22Rv1 (cell line): ENCODE results near the gene NOXO1.

Source experiments
- H3K27ac ChIP-seq: fragments of 450-650 bp; 2 replicates; pipeline ENCODE4 v1.5.1; 2017
- ZFX ChIP-seq: fragments of 450-650 bp; IDR thresholded peaks from 2 replicates; pipeline ENCODE4 v1.6.1; 2017; ENCODE audit warnings: antibody characterized with exemption, borderline replicate concordance
- TF ChIP-seq, protein P1 (sequence below): fragments of 450-650 bp; IDR thresholded peaks from 2 replicates; pipeline ENCODE4 v1.5.1; 2017; ENCODE audit warnings: mild to moderate bottlenecking

NOXO1 gene

DNA sequence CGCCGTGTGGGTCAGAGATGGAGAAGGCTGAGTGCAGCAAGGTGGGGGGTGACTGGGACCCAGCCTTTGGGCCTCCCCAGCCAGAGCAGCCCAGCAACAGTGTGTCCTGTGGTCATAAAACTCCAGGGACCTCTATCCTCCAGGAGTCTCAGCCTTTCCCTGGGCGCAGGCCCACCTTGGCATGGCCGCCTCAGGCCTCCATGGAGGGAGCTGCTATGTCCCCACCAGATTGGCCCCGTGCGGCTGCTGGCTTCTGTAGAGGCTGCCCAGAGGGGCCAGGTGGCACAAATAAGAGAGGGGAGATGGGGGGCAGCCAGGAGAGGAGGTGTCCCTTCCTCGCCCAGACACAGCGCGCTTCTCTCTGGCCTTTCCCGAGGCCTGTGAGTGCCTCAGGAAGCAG lies 5.9 kb upstream of the NOXO1 start:
- no peak for TF ChIP-seq ZFX
- TF ChIP-seq, protein P1, sequence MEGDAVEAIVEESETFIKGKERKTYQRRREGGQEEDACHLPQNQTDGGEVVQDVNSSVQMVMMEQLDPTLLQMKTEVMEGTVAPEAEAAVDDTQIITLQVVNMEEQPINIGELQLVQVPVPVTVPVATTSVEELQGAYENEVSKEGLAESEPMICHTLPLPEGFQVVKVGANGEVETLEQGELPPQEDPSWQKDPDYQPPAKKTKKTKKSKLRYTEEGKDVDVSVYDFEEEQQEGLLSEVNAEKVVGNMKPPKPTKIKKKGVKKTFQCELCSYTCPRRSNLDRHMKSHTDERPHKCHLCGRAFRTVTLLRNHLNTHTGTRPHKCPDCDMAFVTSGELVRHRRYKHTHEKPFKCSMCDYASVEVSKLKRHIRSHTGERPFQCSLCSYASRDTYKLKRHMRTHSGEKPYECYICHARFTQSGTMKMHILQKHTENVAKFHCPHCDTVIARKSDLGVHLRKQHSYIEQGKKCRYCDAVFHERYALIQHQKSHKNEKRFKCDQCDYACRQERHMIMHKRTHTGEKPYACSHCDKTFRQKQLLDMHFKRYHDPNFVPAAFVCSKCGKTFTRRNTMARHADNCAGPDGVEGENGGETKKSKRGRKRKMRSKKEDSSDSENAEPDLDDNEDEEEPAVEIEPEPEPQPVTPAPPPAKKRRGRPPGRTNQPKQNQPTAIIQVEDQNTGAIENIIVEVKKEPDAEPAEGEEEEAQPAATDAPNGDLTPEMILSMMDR: no peak

DNA sequence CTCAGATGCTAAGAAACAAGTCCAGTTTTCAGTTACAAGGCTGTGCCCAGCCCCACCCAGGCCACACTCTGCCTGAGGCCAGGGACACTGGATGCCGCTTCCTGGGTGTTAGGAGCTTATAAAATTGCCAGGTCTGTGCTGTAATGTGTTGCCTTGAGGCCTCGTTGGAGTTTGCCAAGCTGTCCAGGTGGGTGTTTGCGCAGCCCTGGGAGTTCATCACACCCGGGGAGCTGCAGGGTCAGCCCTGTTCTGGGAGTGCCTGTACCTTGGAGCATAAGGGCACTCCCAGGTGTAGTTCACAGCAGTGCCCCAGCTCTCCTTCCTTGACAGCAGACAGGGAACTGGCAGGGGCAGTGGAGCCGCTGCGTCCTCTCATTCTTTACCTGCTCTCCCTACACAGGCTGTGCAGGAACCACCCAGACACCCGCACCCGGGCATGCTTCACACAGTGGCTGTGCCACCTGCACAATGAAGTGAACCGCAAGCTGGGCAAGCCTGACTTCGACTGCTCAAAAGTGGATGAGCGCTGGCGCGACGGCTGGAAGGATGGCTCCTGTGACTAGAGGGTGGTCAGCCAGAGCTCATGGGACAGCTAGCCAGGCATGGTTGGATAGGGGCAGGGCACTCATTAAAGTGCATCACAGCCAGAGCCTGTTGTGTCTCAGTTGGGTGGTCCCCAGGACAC lies 4.3 kb upstream of the NOXO1 start:
- H3K27ac ChIP-seq: peak overlapping the region; percentile 96
- TF ChIP-seq, protein P1: no peak
- no peak for TF ChIP-seq ZFX

More for the DNA sequence above, 5.9 kb upstream of the NOXO1 start:
- no peak overlapping the region for H3K27ac ChIP-seq

DNA sequence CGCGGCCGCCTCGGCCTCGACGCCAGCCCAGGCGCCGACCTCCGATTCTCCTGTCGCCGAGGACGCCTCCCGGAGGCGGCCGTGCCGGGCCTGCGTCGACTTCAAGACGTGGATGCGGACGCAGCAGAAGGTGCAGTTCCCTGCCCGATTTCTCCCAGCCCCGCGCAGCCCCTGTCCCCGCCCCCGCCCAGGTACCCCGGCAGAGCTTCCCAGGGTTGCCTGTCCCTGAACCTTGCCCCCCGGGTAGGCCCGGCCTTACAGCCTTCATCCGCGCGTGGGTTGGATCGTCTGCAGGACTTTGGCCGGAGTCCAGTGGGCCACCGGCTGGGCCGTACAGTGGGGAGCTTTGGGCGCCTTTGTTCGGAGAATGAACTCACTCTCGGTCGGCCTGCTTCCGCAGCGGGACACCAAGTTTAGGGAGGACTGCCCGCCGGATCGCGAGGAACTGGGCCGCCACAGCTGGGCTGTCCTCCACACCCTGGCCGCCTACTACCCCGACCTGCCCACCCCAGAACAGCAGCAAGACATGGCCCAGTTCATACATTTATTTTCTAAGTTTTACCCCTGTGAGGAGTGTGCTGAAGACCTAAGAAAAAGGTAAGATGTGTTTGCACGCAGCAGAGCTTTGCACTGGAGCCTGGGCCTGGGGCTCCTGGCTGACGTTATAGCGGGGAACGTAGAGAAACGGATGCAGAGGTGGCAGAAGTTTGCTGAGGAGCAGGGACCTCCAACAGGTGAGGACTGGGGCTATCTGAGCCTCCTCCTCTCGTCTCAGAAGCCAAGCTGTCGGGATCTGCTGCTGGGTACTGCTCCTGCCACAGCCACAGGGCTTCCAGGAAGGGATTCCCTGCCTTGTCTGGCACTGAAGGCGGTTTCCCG lies 3.3 kb upstream of the NOXO1 start:
- peak overlapping the region; percentile 96 for H3K27ac ChIP-seq
- TF ChIP-seq ZFX: no peak
- TF ChIP-seq, protein P1: no peak

DNA sequence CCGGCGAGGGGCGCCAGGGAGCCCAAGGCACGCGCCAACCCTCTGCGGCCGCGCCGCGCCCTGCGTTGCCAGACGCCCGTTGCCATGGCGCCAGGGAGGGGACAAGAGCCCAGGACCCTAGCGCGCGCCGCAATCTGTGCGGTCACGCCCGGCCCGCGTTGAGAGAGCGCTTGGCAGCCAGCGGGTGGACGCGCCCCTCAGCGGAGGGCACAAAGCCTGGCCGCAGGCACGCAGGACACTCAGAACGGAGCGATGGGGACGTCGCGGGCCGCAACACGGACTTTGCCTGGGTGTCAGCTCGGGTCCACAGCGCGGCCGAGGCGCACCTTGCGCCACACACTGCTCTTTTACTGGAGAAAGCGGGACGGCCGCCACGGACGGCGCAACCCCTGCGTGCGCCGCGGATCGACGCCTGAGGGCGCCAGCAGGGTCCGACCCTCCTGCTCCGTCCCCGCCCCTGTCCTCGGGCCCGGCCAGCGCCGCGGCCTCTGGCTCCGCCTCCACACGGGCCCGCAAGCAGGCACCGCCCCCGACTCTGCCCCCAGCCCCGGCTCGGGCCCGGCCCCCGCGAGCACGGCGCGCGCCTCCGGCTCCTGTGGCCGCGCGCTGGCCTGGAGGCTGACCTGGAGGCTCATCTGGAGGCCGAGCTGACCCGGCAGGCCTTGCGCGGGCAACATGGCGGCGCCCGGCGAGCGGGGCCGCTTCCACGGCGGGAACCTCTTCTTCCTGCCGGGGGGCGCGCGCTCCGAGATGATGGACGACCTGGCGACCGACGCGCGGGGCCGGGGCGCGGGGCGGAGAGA lies 2.5 kb upstream of the NOXO1 start, which contains the start of gene GFER:
GFER (plus strand) TSS at position 650 of the 803 bp plus-strand sequence; CDS start at position 676, 26 bp downstream.
- peak within 1 kb of the TSS; percentile 96 for H3K27ac ChIP-seq

DNA sequence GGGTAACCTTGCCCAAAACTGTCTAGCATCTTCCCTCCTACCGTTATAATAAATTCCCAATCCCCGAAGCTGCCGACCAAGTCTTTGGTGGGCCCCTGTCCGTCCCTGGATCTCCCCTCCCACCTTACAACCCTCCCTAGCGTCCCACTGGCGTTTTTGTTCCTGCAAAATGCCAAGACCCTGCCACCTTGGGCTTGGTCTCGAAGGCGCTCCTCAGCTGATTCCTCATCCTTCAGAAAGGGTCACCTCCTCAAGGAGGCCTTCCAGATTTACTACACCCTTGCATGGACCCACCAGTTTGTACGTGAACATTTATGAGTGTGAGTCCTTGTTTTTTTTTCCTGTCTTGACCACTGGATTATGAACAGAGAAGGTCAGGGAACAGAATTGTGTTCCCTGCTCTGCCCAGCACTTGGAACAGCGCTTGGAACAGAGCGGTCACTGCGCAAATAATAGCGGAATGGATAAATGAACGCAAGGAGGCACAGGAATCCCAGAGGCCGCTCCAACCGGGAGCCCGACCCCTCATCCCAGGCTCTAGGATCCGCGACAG lies 1.8 kb upstream of the NOXO1 start:
- TF ChIP-seq, protein P1: no peak
- no peak for TF ChIP-seq ZFX
- peak overlapping the region; percentile 96 for H3K27ac ChIP-seq

More for the DNA sequence above, 2.5 kb upstream of the NOXO1 start, which contains the start of gene GFER:
- TF ChIP-seq, protein P1: peak; percentile 67
- no peak for TF ChIP-seq ZFX

DNA sequence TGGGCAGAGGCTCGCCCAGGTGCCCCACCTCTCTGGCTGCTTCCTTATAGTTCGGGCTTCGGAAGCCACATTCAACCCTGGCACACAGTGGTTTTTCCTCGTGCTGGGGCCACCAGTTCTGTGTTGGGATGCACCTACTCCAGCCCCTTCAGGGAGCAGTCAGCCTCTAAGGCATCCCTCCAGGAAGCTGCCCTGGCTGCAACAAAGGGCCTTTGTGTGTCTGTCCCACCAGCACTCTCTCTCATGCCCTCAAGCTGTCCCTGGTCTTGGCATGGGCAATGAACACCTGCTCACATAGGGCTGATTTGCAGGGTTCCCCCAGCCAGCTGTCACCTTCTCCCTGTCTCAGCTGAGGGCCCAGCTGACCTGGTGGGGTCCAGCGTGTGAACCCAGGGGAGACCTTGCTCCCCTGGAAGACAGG lies 754 bp upstream of the NOXO1 start:
- TF ChIP-seq ZFX: no peak
- TF ChIP-seq, protein P1: no peak
- peak overlapping the region; percentile 96 for H3K27ac ChIP-seq
